H9 (cell line): Measurements from ENCODE around the gene KIF26B. TPM values are rescaled to one million over a fixed set of nuclear protein-coding genes. Genes with fewer than 3 reads are reported as not detected.

ENCODE experiments used
- DNase-seq: peaks from one replicate; pipeline ENCODE4 v3.0.0-alpha.2; 2017
- H2AFZ ChIP-seq: one replicate; pipeline ENCODE4 v1.6.1; 2013; ENCODE audit warnings: mild to moderate bottlenecking, low read length, control low read depth, moderate library complexity
- H2AK5ac ChIP-seq: 2 replicates; pipeline ENCODE4 v1.6.1; 2013; ENCODE audit warnings: low read length, control low read depth, mixed read lengths; ENCODE audit not compliant: insufficient read length
- H2BK120ac ChIP-seq: one replicate; pipeline ENCODE4 v1.6.1; 2013; ENCODE audit warnings: low read depth, mild to moderate bottlenecking, low read length, control low read depth, inconsistent platforms; ENCODE audit not compliant: poor library complexity, severe bottlenecking
- H2BK12ac ChIP-seq: 2 replicates; pipeline ENCODE4 v1.6.1; 2013; ENCODE audit warnings: low read length, control low read depth, mixed read lengths, low read depth; ENCODE audit not compliant: insufficient read length
- H2BK15ac ChIP-seq: 2 replicates; pipeline ENCODE4 v1.6.1; 2013; ENCODE audit warnings: low read depth, low read length, control low read depth
- H2BK20ac ChIP-seq: one replicate; pipeline ENCODE4 v1.6.1; 2013; ENCODE audit warnings: low read depth, mild to moderate bottlenecking, low read length, control low read depth, inconsistent platforms; ENCODE audit not compliant: poor library complexity, severe bottlenecking
- H2BK5ac ChIP-seq: 2 replicates; pipeline ENCODE4 v1.6.1; 2013; ENCODE audit warnings: low read length, control low read depth, mixed read lengths; ENCODE audit not compliant: insufficient read length
- H3K14ac ChIP-seq: 2 replicates; pipeline ENCODE4 v1.6.1; 2013; ENCODE audit warnings: low read length, control low read depth; ENCODE audit not compliant: insufficient read depth
- H3K18ac ChIP-seq: 2 replicates; pipeline ENCODE4 v1.6.1; 2013; ENCODE audit warnings: low read depth, mild to moderate bottlenecking, mixed read lengths, low read length, control low read depth; ENCODE audit not compliant: insufficient read length
- H3K23ac ChIP-seq: 2 replicates; pipeline ENCODE4 v1.6.1; 2013; ENCODE audit warnings: low read length, control low read depth, mixed read lengths, low read depth; ENCODE audit not compliant: insufficient read length
- H3K23me2 ChIP-seq: 2 replicates; pipeline ENCODE4 v1.6.1; 2013; ENCODE audit warnings: low read depth, mild to moderate bottlenecking, mixed read lengths, low read length, control low read depth; ENCODE audit not compliant: insufficient read length, poor library complexity, severe bottlenecking
- H3K27ac ChIP-seq: 2 replicates; pipeline ENCODE4 v1.5.1; 2013; ENCODE audit warnings: low read length, control low read depth, mixed read lengths, low read depth; ENCODE audit not compliant: insufficient read length
- H3K27me3 ChIP-seq: 2 replicates; pipeline ENCODE4 v1.6.1; 2013; ENCODE audit warnings: low read length, control low read depth, inconsistent platforms; ENCODE audit not compliant: insufficient read depth
- H3K4ac ChIP-seq: 2 replicates; pipeline ENCODE4 v1.6.1; 2013; ENCODE audit warnings: low read depth, mild to moderate bottlenecking, control low read depth, inconsistent platforms, low read length, moderate library complexity
- H3K4me1 ChIP-seq: 2 replicates; pipeline ENCODE4 v1.6.1; 2013; ENCODE audit warnings: low read length, control low read depth, inconsistent platforms; ENCODE audit not compliant: insufficient read depth
- H3K4me2 ChIP-seq: 2 replicates; pipeline ENCODE4 v1.6.1; 2013; ENCODE audit warnings: low read length, control low read depth, mixed read lengths; ENCODE audit not compliant: insufficient read length, insufficient read depth
- H3K56ac ChIP-seq: 2 replicates; pipeline ENCODE4 v1.6.1; 2013; ENCODE audit warnings: low read depth, mild to moderate bottlenecking, mixed read lengths, low read length, control low read depth; ENCODE audit not compliant: insufficient read length
- H3K79me1 ChIP-seq: 2 replicates; pipeline ENCODE4 v1.6.1; 2013; ENCODE audit warnings: low read depth, mild to moderate bottlenecking, moderate library complexity, low read length, control low read depth, inconsistent platforms; ENCODE audit not compliant: insufficient read depth, poor library complexity, severe bottlenecking
- H3K79me2 ChIP-seq: 2 replicates; pipeline ENCODE4 v1.6.1; 2013; ENCODE audit warnings: low read length, control low read depth, inconsistent platforms; ENCODE audit not compliant: insufficient read depth
- H3K9ac ChIP-seq: 2 replicates; pipeline ENCODE4 v1.6.1; 2013; ENCODE audit warnings: low read length, control low read depth, mixed read lengths; ENCODE audit not compliant: insufficient read length; ENCODE audit errors: extremely low read depth
- H3K9me3 ChIP-seq: one replicate; pipeline ENCODE4 v1.6.1; 2013; ENCODE audit warnings: low read depth, low read length, inconsistent platforms; ENCODE audit not compliant: control insufficient read depth
- H3T11ph ChIP-seq: one replicate; pipeline ENCODE4 v1.6.1; 2013; ENCODE audit warnings: mild to moderate bottlenecking, low read length, control low read depth, inconsistent platforms
- H4K20me1 ChIP-seq: one replicate; pipeline ENCODE4 v1.6.1; 2013; ENCODE audit not compliant: control insufficient read depth, insufficient read length, insufficient read depth
- H4K5ac ChIP-seq: 2 replicates; pipeline ENCODE4 v1.6.1; 2013; ENCODE audit warnings: low read depth, mild to moderate bottlenecking, mixed read lengths, low read length, control low read depth; ENCODE audit not compliant: insufficient read length
- H4K8ac ChIP-seq: replicated peaks from 2 replicates; pipeline ENCODE4 v1.6.1; 2013; ENCODE audit warnings: low read length, control low read depth, mixed read lengths, low read depth; ENCODE audit not compliant: insufficient read length
- H4K91ac ChIP-seq: 2 replicates; pipeline ENCODE4 v1.6.1; 2013; ENCODE audit warnings: low read depth, mild to moderate bottlenecking, moderate library complexity, mixed read lengths, low read length, control low read depth; ENCODE audit not compliant: insufficient read length
- H3K27ac Mint-ChIP-seq, 3 experiments: 2 replicates in 2 of 3; 3 replicates in 1 of 3; pipeline ENCODE4 v1.8.0; 2020 to 2021; ENCODE audit warnings: mixed read lengths in 3 of 3, mild to moderate bottlenecking in 1 of 3, moderate library complexity in 1 of 3
- H3K27me3 Mint-ChIP-seq: 2 replicates; pipeline ENCODE4 v1.8.0; 2021; ENCODE audit warnings: low read depth, mild to moderate bottlenecking, moderate library complexity, mixed read lengths
- H3K36me3 Mint-ChIP-seq, 3 experiments: 2 replicates in 2 of 3; 3 replicates in 1 of 3; pipeline ENCODE4 v1.8.0; 2020 to 2021; ENCODE audit warnings: low read depth in 3 of 3, mixed read lengths in 3 of 3; ENCODE audit not compliant: insufficient read depth in 1 of 3
- H3K4me1 Mint-ChIP-seq, 2 experiments: 2 replicates each; pipeline ENCODE4 v1.8.0; 2020; ENCODE audit warnings: mixed read lengths in 2 of 2
- H3K4me3 Mint-ChIP-seq, 2 experiments: 2 replicates in 1 of 2; 3 replicates in 1 of 2; pipeline ENCODE4 v1.8.0; 2020 to 2021; ENCODE audit warnings: mild to moderate bottlenecking in 2 of 2, mixed read lengths in 2 of 2, moderate library complexity in 1 of 2
- H3K9me3 Mint-ChIP-seq, 2 experiments: 2 replicates in 1 of 2; 3 replicates in 1 of 2; pipeline ENCODE4 v1.8.0; 2020; ENCODE audit warnings: mild to moderate bottlenecking in 2 of 2, mixed read lengths in 2 of 2, moderate library complexity in 1 of 2
- WGBS: extraction: QIAGEN DNeasy Blood & Tissue Kit; methylation state at CpG from one replicate; pipeline ENCODE4 v1.1.7; 2013; ENCODE audit warnings: missing lambda C conversion rate, low lambda C conversion rate, mixed read lengths; ENCODE audit not compliant: insufficient read length; ENCODE audit errors: extremely low coverage; 5-methylcytosine and 5-hydroxymethylcytosine counted together
- total RNA-seq: library from RNA; stranded (reverse); gene quantifications from 2 replicates; pipeline ENCODE4 v1.2.1, GENCODE V29; 2021
- TF ChIP-seq, protein P1 (sequence below): fragments of 200-600 bp; sonication (generic); conservative IDR thresholded peaks from 3 replicates; pipeline ENCODE4 v1.8.0; 2021; ENCODE audit warnings: antibody characterized with exemption, mild to moderate bottlenecking

Gene KIF26B
- total RNA-seq, 1 experiment from 2014 or later = 0.13 TPM

DNA sequence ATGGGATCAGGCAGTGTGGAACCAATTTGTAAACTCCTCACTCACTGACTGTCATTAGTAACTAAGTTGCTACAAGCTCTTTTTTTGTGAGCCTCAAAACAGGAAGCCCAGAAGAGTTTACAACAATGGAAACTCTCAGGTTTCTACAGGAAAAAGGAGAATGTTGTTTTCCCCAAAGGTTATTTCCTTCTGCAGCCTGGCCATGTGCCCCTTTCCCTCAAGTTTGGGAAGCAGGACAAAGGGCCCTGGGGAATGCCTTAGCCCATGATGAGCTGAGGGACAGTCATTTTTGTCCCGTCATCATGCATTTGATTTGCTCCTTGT, 395.9 kb downstream of the KIF26B start:
- no peak overlapping the region for H2AFZ ChIP-seq
- H3K9ac ChIP-seq = no peak overlapping the region
- no peaks in the 10 kb centered on the region; the same call in 1 of the 2 replicates for H3K4me1 ChIP-seq
- H3K23ac ChIP-seq = no peak overlapping the region
- H3K4me3 Mint-ChIP-seq = no peak overlapping the region
- no peak overlapping the region for H2BK12ac ChIP-seq
- no peak overlapping the region; the same call in 1 of the 2 replicates for H3K14ac ChIP-seq
- H3K56ac ChIP-seq = no peak overlapping the region
- H4K91ac ChIP-seq = no peak overlapping the region
- H2BK15ac ChIP-seq = no peak overlapping the region
- H3K27me3 ChIP-seq = no peaks in the 10 kb centered on the region
- H3K79me2 ChIP-seq = no peaks in the 10 kb centered on the region
- no peak overlapping the region for H2BK120ac ChIP-seq
- H3T11ph ChIP-seq = no peak overlapping the region
- H2BK20ac ChIP-seq = no peak overlapping the region
- H3K27me3 Mint-ChIP-seq = peaks cover 4% of the 10 kb centered on the region
- H3K4ac ChIP-seq = no peak overlapping the region
- H3K27ac Mint-ChIP-seq = no peak overlapping the region
- no peaks in the 10 kb centered on the region for H3K23me2 ChIP-seq
- DNase-seq = no peak
- H3K9me3 Mint-ChIP-seq = peaks cover 0 to 1% of the 10 kb centered on the region in 2 experiments; a peak in 1 of 5 replicates
- H3K4me1 Mint-ChIP-seq = peaks cover 24 to 30% of the 10 kb centered on the region in 2 experiments
- no peak overlapping the region for H3K4me2 ChIP-seq
- H4K20me1 ChIP-seq = no peaks in the 10 kb centered on the region
- no peak overlapping the region for H4K5ac ChIP-seq
- no peak overlapping the region for H4K8ac ChIP-seq
- no peak overlapping the region for H3K27ac ChIP-seq
- H3K9me3 ChIP-seq = no peaks in the 10 kb centered on the region
- no peaks in the 10 kb centered on the region for H3K36me3 Mint-ChIP-seq
- no peak overlapping the region for H2AK5ac ChIP-seq
- H3K18ac ChIP-seq = no peak overlapping the region
- no peaks in the 10 kb centered on the region for H3K79me1 ChIP-seq
- WGBS = no CpG with 5 or more reads among the region's 1 CpG
- TF ChIP-seq, protein P1, sequence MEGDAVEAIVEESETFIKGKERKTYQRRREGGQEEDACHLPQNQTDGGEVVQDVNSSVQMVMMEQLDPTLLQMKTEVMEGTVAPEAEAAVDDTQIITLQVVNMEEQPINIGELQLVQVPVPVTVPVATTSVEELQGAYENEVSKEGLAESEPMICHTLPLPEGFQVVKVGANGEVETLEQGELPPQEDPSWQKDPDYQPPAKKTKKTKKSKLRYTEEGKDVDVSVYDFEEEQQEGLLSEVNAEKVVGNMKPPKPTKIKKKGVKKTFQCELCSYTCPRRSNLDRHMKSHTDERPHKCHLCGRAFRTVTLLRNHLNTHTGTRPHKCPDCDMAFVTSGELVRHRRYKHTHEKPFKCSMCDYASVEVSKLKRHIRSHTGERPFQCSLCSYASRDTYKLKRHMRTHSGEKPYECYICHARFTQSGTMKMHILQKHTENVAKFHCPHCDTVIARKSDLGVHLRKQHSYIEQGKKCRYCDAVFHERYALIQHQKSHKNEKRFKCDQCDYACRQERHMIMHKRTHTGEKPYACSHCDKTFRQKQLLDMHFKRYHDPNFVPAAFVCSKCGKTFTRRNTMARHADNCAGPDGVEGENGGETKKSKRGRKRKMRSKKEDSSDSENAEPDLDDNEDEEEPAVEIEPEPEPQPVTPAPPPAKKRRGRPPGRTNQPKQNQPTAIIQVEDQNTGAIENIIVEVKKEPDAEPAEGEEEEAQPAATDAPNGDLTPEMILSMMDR = no peak
- H2BK5ac ChIP-seq = no peak overlapping the region
